ENCODE measurements around the gene SPATA13. TPM values are rescaled to one million over a fixed set of nuclear protein-coding genes. Genes with fewer than 3 reads are reported as not detected.
"Not testable (repeated sequence)": the region's sequence is repeated elsewhere in the genome, so short reads cannot be mapped to it uniquely, and the experiment has no call there.

Gene SPATA13
- polyA plus RNA-seq, 1 experiment = 3.6 TPM

GRCh38 chr13:24323036-24323738, 162.7 kb downstream of the SPATA13 start:
- no peak for DNase-seq (ENCODE audit: low read depth)
- POLR2A ChIA-PET = no interaction called here
- CTCF ChIA-PET = no interaction called here
- H3K36me3 ChIP-seq (ENCODE audit: control insufficient read depth, insufficient read depth, low read length) = no peaks in the 10 kb centered on the region
- H3K27me3 ChIP-seq (ENCODE audit: control insufficient read depth, insufficient read depth, low read length) = no peaks in the 10 kb centered on the region
- H3K4me3 ChIP-seq (ENCODE audit: low read depth, low read length) = no peak overlapping the region
- TF ChIP-seq, protein P1, sequence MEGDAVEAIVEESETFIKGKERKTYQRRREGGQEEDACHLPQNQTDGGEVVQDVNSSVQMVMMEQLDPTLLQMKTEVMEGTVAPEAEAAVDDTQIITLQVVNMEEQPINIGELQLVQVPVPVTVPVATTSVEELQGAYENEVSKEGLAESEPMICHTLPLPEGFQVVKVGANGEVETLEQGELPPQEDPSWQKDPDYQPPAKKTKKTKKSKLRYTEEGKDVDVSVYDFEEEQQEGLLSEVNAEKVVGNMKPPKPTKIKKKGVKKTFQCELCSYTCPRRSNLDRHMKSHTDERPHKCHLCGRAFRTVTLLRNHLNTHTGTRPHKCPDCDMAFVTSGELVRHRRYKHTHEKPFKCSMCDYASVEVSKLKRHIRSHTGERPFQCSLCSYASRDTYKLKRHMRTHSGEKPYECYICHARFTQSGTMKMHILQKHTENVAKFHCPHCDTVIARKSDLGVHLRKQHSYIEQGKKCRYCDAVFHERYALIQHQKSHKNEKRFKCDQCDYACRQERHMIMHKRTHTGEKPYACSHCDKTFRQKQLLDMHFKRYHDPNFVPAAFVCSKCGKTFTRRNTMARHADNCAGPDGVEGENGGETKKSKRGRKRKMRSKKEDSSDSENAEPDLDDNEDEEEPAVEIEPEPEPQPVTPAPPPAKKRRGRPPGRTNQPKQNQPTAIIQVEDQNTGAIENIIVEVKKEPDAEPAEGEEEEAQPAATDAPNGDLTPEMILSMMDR (IDR thresholded peaks at IDR 0.05; ENCODE audit: insufficient read depth, low read depth, low read length) = no peak

- no peak for DNase-seq (ENCODE audit: low read depth)
- TF ChIP-seq, protein P1 (IDR thresholded peaks at IDR 0.05; ENCODE audit: insufficient read depth, low read depth, low read length) = no peak
- H3K27me3 ChIP-seq (ENCODE audit: control insufficient read depth, insufficient read depth, low read length) = no peaks in the 10 kb centered on the region
- H3K36me3 ChIP-seq (ENCODE audit: control insufficient read depth, insufficient read depth, low read length) = no peaks in the 10 kb centered on the region
- no peak overlapping the region for H3K4me3 ChIP-seq (ENCODE audit: low read depth, low read length)
- ChIA-PET POLR2A (no interaction called here), CTCF (no interaction called here)
Measured at GRCh38 chr13:24323739-24324075, 163.2 kb downstream of the SPATA13 start.

GRCh38 chr13:24327598-24327997, 167.1 kb downstream of the SPATA13 start:
- DNase-seq (ENCODE audit: low read depth); H3K27me3 ChIP-seq (ENCODE audit: control insufficient read depth, insufficient read depth, low read length); H3K36me3 ChIP-seq (ENCODE audit: control insufficient read depth, insufficient read depth, low read length); POLR2A ChIA-PET; H3K4me3 ChIP-seq (ENCODE audit: low read depth, low read length): not testable (repeated sequence)
- CTCF ChIA-PET = interaction anchor here (0.7 kb wide), 1 partner anchor 165 kb away, joined by 3 read pairs; no protein-coding TSS in a partner anchor

DNA sequence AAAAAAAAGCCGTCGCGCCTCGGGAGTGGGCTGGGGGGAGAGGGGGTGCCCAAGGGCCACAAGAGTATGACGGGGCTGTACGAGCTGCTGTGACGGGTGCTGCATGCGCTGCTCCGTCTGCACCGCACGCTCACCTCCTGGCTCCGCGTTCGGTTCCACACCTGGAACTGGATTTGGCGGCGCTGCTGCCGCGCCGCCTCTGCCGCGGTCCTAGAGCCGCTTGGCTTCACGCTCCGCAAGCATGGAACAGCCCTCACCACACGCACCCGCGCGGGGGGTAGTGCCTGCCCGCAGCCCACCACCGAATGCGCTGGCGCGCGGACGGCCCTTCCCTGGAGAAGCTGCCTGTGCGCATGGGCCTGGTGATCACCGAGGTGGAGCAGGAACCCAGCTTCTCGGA, 167.6 kb downstream of the SPATA13 start:
- H3K27me3 ChIP-seq (ENCODE audit: control insufficient read depth, insufficient read depth, low read length) = no peaks in the 10 kb centered on the region
- TF ChIP-seq, protein P1 (IDR thresholded peaks at IDR 0.05; ENCODE audit: insufficient read depth, low read depth, low read length) = no peak
- POLR2A ChIA-PET = no interaction called here
- no peaks in the 10 kb centered on the region for H3K36me3 ChIP-seq (ENCODE audit: control insufficient read depth, insufficient read depth, low read length)
- DNase-seq (ENCODE audit: low read depth) = no peak
- CTCF ChIA-PET = interaction anchor here (0.7 kb wide), 1 partner anchor 165 kb away, joined by 3 read pairs; no protein-coding TSS in a partner anchor
- H3K4me3 ChIP-seq (ENCODE audit: low read depth, low read length) = peak overlapping the region; percentile 11; the same call in 1 of the 2 replicates

GRCh38 chr13:24338721-24339120, 178.2 kb downstream of the SPATA13 start:
- POLR2A ChIA-PET = no interaction called here

More at GRCh38 chr13:24338721-24339120, 178.2 kb downstream of the SPATA13 start:
- CTCF ChIA-PET = no interaction called here
- Histone ChIP-seq H3K27me3 (ENCODE audit: control insufficient read depth, insufficient read depth, low read length) (peaks cover 1% of the 10 kb centered on the region; the same call in 1 of the 2 replicates), H3K4me3 (ENCODE audit: low read depth, low read length) (no peak overlapping the region), H3K36me3 (ENCODE audit: control insufficient read depth, insufficient read depth, low read length) (no peaks in the 10 kb centered on the region)
- no peak for DNase-seq (ENCODE audit: low read depth)
- TF ChIP-seq, protein P1 (IDR thresholded peaks at IDR 0.05; ENCODE audit: insufficient read depth, low read depth, low read length) = no peak
